Lower lobe of right lung (tissue), 2 donors: ENCODE results near the gene EFCAB6. TPM values are rescaled to one million over a fixed set of nuclear protein-coding genes. Genes with fewer than 3 reads are reported as not detected.

Source experiments
- ATAC-seq, 2 donors: fragments of 200-7000 bp; cut with Tn5 transposase; one replicate each; pipeline ENCODE4 v1.9.1; 2020 to 2022; ENCODE audit warnings: mild to moderate bottlenecking in 2 of 2, moderate library complexity in 2 of 2
- DNase-seq: peaks from one replicate; pipeline ENCODE4 v3.0.0-alpha.2; 2020
- H3K27ac ChIP-seq: fragments of 200-600 bp; one replicate; pipeline ENCODE4 v1.8.0; 2022
- H3K27me3 ChIP-seq: fragments of 200-600 bp; one replicate; pipeline ENCODE4 v1.8.0; 2022; ENCODE audit warnings: low read depth
- H3K36me3 ChIP-seq: fragments of 200-600 bp; one replicate; pipeline ENCODE4 v1.8.0; 2022; ENCODE audit warnings: mild to moderate bottlenecking
- H3K4me1 ChIP-seq: fragments of 200-600 bp; one replicate; pipeline ENCODE4 v1.8.0; 2022
- H3K4me3 ChIP-seq: fragments of 200-600 bp; one replicate; pipeline ENCODE4 v1.8.0; 2022; ENCODE audit warnings: mild to moderate bottlenecking
- H3K9me3 ChIP-seq: fragments of 200-600 bp; one replicate; pipeline ENCODE4 v1.8.0; 2022
- CTCF ChIP-seq: fragments of 200-600 bp; IDR thresholded peaks from one replicate; pipeline ENCODE4 v1.8.0; 2022; ENCODE audit warnings: antibody characterized with exemption, mild to moderate bottlenecking
- intact Hi-C: fragments of 100-400 bp; cut with DNase I; formaldehyde crosslinking; loops from one replicate; pipeline ENCODE4 v1.11.0; 2022
- total RNA-seq: library from RNA; stranded (reverse); fragmentation: NEBNext Ultra II Directional; extraction: Animal tissue kit (Norgen Biotek cat#: 25700); gene quantifications from one replicate; pipeline ENCODE4 v1.2.1, GENCODE V29; 2021
- donor health status: DM: no; HTN: yes; CAD: no; lungs with severe emphysema.

The EFCAB6 gene
- total RNA-seq, 1 donor from 2014 or later: 5.8 TPM

GRCh38 chr22:43739851-43740379 lies 72.2 kb downstream of the EFCAB6 start:
- DNase-seq: no peak
- no peak overlapping the region for H3K27ac ChIP-seq
- no peaks in the 10 kb centered on the region for H3K27me3 ChIP-seq
- H3K4me1 ChIP-seq: no peaks in the 10 kb centered on the region
- TF ChIP-seq CTCF: no peak
- no peaks in the 10 kb centered on the region for H3K9me3 ChIP-seq
- no peak overlapping the region for H3K4me3 ChIP-seq
- ATAC-seq: no peak
- intact Hi-C loops: no loop called here
- H3K36me3 ChIP-seq: no peaks in the 10 kb centered on the region

- H3K36me3 ChIP-seq: no peaks in the 10 kb centered on the region
- H3K27me3 ChIP-seq: no peaks in the 10 kb centered on the region
- no peak for TF ChIP-seq CTCF
- intact Hi-C loops: no loop called here
- no peak overlapping the region for H3K4me3 ChIP-seq
- H3K9me3 ChIP-seq: no peaks in the 10 kb centered on the region
- no peak for ATAC-seq
- no peak for DNase-seq
- H3K27ac ChIP-seq: no peak overlapping the region
- no peaks in the 10 kb centered on the region for H3K4me1 ChIP-seq
These were observed 74.8 kb downstream of the EFCAB6 start for GRCh38 chr22:43737150-43737828.

DNA sequence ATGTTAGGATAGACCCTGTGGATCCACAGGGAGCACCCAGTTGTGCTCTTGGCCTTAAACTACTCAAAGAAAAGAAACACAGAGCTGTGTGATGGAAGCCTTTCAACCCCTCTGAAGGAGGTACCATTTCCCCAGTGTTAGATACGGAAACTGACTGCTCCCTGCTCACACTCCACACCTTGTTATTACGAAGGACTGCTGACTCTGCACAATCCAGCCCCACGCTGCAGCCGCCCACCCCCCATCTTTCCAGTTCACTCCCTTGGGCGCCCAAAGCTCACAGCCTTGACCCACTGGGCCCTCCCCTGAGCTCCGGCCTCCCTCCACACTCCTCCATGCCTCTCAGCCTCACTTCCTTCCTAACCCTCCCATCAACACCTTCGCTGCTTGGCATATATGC lies 75.5 kb downstream of the EFCAB6 start:
- ATAC-seq (no peak), DNase-seq (no peak)
- no peak for TF ChIP-seq CTCF
- Histone ChIP-seq H3K9me3 (no peaks in the 10 kb centered on the region), H3K4me3 (no peak overlapping the region), H3K4me1 (no peaks in the 10 kb centered on the region), H3K27me3 (no peaks in the 10 kb centered on the region), H3K36me3 (no peaks in the 10 kb centered on the region), H3K27ac (no peak overlapping the region)
- intact Hi-C loops: no loop called here

- no peak for DNase-seq
- Histone ChIP-seq H3K4me1 (no peaks in the 10 kb centered on the region), H3K27ac (no peak overlapping the region), H3K9me3 (no peaks in the 10 kb centered on the region), H3K36me3 (no peaks in the 10 kb centered on the region), H3K27me3 (no peaks in the 10 kb centered on the region), H3K4me3 (no peak overlapping the region)
- no peak for TF ChIP-seq CTCF
- intact Hi-C loops: no loop called here
- no peak for ATAC-seq
These were observed 77.5 kb downstream of the EFCAB6 start for GRCh38 chr22:43734370-43735150.

DNA sequence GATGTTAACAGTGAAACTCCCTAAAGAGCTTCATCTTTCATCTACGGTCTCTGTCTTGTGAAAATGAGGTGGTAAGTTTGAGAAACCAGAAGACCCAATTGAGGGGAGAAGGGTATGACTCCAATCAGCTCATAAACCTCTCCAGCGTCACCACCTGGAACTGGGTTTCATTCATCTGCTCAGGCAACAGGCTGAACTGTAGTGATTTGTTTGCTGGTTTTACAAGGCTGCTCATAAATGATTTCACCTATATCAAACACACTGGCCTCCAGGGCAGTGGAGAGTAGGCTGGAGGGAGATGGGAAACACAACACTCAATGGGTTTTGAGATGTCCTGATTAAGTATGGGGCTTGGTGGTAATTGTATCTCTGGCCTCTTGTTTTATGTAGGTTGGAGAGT lies 79.0 kb downstream of the EFCAB6 start:
- Histone ChIP-seq H3K4me1 (no peaks in the 10 kb centered on the region), H3K9me3 (no peaks in the 10 kb centered on the region), H3K36me3 (no peaks in the 10 kb centered on the region), H3K27me3 (no peaks in the 10 kb centered on the region), H3K4me3 (no peak overlapping the region), H3K27ac (no peak overlapping the region)
- no peak for ATAC-seq
- no peak for TF ChIP-seq CTCF
- DNase-seq: no peak
- intact Hi-C loops: no loop called here
